HG03432 (cell line): Measurements from ENCODE around the gene GLE1.

ENCODE experiments used
- ATAC-seq: cut with Tn5 transposase; IDR thresholded peaks from one replicate; pipeline ENCODE4 v1.9.1; 2021; ENCODE audit warnings: mild to moderate bottlenecking, moderate library complexity; ENCODE audit not compliant: unreplicated experiment

The GLE1 gene

DNA sequence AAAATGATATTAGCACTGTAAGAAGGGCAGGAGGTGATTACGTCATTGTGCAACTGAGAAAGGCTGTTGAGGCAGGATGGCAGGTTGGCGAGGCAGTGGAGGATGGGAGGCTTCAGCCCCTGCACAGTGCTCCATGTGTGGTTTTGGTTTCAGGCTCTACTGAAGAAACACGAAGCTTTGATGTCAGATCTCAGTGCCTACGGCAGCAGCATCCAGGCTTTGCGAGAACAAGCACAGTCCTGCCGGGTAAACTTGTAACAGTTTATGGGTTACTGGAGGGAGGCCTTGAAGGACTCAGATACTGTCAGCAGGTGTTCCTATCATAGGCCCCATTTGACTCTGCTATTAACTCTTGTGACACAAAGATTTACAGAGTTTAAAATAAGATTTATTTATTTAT, 82.9 kb downstream of the GLE1 start:
- no peak for ATAC-seq

DNA sequence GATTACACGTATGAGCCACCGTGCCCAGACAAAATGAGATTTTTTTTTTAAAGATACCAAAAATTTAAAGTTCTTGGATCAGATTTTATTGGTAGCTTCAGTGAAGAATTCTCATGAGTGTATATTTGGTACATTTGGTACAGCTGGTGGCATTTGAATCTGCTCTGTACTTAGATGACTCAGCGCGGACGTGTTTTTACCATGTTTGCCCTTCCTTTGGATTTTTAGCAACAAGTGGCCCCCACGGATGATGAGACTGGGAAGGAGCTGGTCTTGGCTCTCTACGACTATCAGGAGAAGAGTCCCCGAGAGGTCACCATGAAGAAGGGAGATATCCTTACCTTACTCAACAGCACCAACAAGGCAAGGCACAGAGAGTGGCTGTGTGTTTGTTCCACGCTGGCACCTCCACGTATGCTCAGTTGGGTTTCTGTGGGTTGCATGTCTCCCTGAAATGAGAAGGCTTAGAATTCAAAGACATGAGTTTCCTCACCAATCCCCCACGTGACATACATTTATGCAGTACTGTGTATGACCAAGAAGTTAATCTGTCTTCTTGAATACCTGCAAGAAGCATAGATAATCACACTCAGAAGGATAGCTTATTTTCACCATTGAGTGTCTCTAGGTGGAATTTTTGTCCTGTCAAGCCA, 84.2 kb downstream of the GLE1 start:
- ATAC-seq: no peak
